ENCODE results near the gene CPT2.

DNA sequence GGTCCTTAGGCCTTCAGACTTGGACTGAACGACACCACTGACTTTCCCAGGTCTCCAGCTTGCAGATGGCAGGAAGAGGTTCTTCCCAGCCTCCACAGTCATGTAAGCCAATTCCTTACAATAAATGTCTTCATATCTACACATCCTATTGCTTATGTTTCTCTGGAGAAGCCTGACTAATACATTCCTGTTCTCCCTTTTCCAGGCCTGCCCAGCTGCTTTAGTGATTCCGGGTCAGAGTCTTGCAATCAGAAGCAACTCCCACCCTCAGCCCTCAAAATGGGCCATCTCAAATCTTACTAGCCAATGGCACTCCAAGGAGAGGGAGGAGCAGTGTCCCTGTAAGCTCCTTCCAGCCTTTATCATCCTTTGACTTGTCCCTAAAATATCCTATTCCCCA, 16.4 kb upstream of the CPT2 start:
- no peak for TF ChIP-seq SP1 (IDR thresholded peaks at IDR 0.05)
- TF ChIP-seq, protein P1, sequence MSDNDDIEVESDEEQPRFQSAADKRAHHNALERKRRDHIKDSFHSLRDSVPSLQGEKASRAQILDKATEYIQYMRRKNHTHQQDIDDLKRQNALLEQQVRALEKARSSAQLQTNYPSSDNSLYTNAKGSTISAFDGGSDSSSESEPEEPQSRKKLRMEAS (IDR thresholded peaks at IDR 0.05): no peak

Measured in liver (tissue), 2 donors.